GM18502 (cell line): ENCODE measurements around the gene MSX1.

Experiments used
- ATAC-seq: cut with Tn5 transposase; IDR thresholded peaks from one replicate; pipeline ENCODE4 v1.9.1; 2021; ENCODE audit warnings: mild to moderate bottlenecking; ENCODE audit not compliant: unreplicated experiment, poor library complexity

Gene MSX1

DNA sequence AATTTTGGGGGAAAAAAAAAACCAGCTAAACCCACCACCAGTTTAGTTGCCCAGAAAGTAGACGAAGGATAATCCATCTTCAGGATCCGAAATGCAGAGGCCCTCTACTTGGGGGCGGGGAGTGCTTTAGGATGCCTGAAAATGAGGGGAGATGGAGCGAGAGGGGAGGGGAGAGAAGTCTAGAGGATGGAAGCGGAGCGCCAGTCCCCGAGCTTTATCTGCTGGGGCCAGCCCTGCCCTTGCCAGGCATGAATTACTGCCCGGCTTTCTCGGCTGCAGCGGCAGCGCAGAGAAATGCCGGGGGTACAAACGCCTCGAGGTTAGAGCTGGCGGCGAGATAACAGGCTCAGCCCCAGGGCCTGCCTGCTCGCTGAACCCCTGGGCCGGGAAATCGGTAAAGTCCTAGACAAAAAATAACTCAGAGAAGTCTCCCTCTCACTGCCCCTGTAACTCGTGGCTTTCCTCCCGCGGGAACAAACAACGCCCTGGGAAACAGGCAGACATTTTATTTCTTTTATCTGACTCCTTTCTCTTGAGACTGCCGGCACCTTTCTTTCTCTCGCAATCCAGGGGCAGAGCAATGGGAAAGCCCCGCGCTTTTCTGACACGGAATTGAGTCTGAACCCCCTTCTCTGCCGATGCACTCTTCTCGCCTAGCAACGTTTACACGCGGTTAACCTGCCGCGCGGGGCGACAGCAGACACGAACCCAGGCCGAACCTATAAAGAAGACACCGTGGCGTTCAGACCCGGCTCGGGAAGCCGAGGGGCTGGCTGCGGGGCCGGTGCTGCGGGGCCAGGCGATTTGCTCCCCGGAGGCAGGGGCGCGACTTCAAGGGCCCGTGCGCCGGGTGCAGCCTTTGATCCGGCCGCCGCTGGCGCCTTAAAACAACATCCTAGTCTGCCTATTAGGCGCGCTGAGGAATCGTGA, 3.1 kb upstream of the MSX1 start:
- ATAC-seq, result no peak

DNA sequence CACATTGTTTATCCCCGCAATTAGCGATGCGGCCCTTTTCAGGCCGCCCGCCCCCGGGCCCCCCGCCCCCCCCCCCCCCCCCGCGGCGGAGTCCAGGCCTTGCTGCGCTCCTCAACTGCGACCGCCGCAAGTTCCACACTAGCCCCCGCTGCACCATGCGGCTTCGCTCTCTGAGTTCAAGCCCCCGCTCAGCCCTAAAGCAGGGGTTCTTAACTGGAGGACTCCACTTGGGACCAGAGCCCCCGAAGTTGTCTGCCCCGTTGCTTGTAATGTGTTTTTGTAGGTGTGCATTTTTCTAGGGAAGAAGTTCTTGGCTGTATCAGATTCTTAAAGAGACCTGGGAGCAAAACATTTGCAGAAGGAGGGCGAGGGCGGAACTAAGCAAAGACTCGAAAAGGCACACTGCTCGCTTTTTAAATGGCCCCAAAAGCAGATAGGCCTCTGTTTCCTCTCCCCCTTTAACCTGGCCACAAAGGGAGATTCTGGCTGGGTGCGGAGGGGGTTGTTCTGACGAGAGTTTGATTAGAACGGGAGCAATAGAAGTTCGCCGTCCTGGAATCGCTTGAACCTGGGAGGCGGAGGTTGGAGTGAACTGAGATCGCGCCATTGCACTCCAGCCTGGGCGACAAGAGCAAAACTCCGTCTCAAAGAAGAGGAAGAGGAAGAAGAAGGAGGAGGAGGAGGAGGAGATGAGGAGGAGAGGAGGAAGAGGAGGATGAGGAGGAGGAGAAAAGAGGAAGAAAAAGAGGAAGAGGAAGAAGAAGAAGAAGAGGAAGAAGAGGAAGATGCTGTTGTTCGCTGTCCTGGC, 2.3 kb upstream of the MSX1 start:
- ATAC-seq, result no peak

DNA sequence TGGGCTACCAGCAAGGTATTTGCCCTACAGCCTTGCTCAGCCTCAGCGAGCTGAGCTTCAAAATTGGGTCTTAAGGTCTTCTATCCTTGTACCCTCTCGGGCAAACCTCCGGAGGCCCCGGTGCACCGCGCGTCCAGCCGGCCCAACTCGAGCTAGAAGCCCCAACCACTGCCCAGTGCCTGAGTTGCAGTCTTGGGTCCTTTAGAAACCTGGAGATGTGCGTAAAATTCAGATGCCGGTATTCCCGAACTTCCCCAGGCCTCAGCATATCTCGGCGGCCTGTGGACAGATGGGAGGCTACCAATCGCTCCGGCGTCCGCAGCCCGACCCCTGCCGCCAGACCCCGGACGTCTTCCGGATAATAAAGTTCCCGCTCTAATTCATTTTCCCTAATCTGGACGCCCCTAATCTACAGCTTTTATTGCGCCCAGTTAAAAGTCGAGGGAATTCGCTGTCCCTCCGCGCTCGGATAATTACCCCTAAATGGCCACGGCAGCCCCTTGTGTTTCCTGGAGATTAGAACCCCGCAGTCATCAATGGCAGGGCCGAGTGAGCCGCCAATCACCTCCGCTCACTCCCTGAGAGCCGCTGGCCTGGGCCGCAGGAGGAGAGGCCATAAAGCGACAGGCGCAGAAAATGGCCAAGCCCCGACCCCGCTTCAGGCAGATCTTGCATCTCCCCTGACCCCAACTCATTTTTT, 1.5 kb upstream of the MSX1 start:
- no peak for ATAC-seq

DNA sequence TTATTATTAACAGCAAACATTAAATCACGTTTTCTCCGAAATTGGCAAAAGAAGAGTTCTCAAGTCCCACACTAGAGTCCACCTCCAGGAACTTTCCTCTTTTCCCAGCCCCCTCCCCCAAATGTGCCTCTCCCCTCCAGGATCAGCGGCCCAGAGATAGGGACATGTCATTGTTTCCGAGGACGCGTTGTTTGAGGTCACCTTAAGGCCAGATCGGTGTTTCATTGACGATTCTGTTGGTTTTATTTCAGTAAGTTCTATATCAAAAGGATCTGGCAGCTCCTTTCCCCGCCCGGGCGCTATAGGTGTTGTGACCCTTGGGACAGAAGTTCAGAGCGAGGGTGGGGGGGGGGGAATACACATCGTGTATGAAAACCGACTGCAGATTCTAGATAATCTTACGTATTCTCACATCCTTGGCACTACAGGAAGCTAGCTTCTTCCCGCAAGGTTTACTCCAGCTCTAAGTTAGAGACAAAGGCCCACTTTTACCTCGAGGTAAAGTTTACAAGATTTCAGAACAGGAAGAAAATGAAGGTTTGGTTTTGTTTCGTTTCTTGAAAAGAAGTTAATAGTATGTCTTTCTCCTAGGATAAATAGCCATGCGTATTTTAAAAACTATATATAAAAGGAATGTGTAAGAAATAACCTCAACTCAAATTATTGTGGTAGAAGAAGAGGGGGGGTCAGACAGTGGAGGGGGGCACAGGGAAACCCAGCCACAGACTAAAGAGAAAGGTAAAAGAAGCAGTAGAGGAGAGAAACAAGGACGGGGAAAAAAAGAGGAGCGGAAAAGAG, 739 bp upstream of the MSX1 start:
- no peak for ATAC-seq

DNA sequence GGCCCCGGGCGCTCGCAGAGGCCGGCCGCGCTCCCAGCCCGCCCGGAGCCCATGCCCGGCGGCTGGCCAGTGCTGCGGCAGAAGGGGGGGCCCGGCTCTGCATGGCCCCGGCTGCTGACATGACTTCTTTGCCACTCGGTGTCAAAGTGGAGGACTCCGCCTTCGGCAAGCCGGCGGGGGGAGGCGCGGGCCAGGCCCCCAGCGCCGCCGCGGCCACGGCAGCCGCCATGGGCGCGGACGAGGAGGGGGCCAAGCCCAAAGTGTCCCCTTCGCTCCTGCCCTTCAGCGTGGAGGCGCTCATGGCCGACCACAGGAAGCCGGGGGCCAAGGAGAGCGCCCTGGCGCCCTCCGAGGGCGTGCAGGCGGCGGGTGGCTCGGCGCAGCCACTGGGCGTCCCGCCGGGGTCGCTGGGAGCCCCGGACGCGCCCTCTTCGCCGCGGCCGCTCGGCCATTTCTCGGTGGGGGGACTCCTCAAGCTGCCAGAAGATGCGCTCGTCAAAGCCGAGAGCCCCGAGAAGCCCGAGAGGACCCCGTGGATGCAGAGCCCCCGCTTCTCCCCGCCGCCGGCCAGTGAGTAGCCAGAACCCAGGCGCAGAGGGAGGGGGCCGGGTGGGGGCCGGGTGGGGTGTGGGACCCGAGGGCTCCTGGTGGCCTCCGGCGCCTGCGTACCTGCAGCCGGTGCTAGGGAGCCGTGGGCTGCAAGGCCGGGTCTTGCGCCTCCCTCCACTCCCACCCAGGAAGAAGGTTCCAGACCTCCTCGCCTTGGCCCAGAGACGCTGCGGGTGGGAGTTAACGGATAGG, 534 bp downstream of the MSX1 start:
- ATAC-seq, result peak; percentile 36

DNA sequence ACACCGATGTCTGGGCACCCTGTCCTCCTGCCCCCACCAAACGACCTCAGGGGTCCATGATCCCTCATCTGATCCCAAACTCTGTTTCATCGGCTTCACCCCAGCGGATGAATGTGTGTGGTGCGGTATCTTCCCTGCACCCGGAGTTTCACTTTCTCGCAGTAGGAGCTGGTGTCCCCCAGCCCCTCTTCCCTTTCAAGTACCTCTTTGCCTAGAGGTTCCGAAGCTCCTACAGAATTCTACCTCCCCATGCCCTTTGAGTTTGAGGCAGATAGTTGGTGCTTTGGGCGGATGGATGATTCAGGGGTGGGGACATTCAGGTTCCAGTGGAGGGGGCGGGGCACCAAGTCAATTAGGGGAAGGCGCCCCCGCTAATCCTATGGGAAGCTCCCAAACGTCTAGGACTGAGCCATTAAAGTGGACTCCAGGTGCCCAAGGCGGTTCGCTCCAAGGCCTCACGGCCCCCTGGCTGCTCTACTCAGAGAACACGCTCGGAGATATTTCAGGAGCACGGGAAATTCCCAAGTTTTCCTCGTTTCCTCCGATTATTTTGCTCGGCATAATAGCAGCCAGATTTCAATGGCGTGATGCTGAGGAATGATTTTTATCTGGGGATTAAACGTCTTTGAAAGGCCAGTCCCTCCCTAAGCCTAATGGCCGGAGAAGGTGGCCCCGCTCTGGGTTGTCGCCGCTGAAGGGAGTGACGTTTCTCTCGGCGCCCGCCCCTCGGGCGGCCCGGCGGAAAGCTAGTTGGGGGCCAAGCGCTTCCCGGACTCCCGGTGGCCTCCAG, 1.3 kb downstream of the MSX1 start:
- no peak for ATAC-seq

DNA sequence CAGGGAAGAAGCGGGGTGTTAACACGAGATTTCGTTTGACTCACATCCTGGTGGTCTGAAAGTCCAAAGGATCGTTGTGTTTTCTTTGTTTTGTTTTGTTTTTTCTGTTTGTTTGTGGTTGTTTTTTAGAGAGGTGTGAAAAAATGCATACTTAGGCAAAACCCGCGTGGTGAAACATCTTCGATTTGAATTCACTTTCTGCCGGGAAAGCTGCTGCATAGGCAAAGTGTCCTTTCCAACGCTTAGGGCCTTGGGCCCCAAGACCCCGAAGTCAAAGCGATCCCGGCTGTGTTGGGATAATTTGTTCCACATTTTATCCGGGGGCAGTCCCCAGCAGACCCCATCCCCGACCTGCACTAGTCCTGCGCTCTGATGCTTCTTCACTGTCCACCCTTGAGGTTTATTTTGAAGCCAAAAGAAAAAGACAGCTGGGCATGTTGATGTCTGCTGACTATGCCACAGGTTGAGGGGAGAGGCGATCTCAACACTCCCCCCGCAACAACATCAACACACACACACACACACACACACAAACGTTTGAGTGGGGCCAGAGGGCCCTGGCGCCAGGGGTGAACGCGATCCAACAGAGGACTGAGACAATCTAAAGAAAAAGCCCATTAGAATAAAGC, 2.0 kb downstream of the MSX1 start:
- ATAC-seq, result no peak

DNA sequence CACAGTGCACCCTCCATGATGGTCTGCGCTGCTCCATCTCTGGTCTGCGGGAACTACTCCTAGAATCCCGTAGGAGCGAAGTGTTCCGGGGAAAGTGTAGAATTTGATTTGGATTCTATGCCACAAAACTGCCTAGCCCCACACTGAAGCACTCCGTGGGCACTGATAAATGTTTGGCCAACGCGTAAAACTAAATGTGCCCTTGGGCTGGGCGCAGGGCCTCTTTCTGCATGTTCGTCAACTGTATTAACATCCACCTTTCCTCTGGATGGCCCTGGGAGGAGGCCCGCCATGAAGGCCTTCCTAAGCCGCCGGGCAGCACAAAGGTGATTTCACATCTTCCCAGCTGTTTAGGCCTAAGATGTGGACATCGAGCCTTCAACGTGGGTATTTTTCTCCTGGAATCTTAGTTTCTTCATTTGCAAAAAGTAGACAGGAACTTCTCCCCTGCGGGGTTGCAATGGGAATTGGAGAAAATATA, 2.6 kb downstream of the MSX1 start:
- no peak for ATAC-seq

DNA sequence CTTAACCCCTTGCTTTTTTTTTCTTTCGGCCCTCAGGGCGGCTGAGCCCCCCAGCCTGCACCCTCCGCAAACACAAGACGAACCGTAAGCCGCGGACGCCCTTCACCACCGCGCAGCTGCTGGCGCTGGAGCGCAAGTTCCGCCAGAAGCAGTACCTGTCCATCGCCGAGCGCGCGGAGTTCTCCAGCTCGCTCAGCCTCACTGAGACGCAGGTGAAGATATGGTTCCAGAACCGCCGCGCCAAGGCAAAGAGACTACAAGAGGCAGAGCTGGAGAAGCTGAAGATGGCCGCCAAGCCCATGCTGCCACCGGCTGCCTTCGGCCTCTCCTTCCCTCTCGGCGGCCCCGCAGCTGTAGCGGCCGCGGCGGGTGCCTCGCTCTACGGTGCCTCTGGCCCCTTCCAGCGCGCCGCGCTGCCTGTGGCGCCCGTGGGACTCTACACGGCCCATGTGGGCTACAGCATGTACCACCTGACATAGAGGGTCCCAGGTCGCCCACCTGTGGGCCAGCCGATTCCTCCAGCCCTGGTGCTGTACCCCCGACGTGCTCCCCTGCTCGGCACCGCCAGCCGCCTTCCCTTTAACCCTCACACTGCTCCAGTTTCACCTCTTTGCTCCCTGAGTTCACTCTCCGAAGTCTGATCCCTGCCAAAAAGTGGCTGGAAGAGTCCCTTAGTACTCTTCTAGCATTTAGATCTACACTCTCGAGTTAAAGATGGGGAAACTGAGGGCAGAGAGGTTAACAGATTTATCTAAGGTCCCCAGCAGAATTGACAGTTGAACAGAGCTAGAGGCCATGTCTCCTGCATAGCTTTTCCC, 3.4 kb downstream of the MSX1 start:
- no peak for ATAC-seq

DNA sequence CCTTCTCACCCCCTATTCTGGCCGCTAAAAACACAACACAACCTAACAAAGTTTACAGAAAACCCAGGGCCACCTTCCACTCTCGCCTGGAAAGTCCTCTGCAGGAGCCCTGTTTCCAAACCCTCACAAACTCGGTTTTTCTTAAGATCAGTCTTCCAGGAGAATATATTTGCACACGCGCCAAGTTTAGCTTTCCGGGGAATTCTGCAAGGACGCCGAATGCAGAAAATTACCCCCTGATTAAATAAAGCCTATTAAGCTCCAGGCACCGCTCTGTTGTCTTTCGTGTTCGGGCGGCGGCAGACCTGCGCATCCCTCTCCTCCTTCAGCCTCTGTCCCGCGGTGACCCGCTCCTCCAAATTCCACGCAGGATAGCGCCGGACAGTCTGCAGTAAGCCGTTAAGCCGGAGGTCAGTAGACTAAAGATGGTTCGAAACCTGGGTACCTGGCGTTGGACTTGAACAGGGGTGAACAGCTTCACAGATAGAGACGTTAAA, 5.0 kb downstream of the MSX1 start:
- ATAC-seq, result no peak

DNA sequence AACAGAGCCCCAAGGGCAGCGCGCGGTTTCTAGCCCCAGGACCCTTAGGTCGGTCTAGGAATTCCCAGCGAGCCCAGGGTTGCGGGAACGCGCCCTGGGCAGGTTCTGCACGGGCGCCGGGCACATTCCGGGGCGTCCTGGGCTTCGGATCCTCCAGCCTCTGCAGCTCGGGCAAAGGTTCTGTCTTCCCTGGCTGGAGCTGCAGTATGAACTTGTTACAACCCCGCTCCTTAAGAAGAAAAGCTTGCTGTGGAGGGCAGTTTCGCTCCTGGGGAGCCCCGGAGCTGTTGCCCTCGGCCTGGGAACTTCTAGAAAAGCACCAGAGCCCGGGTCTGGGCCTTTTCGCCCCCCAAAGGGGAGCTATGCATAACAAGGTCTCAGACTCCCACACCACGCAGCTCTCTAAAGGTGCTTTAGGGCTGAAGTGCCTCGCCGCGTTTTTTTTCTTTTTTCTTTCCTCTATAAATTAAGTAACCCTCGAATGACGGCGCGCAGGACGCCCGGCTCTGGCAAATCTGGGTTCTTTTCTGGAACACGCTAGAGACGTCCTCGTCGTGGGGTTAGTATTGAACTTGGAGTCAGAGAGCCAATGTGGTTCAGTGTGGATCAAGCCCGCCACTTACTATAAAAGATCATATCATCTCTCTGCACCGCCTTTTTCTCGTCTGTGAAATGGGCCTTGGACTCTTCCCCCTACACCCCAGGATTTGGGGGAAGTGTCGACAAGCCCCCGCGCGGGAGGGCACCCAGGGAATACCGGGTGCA, 5.7 kb downstream of the MSX1 start:
- ATAC-seq, result no peak

DNA sequence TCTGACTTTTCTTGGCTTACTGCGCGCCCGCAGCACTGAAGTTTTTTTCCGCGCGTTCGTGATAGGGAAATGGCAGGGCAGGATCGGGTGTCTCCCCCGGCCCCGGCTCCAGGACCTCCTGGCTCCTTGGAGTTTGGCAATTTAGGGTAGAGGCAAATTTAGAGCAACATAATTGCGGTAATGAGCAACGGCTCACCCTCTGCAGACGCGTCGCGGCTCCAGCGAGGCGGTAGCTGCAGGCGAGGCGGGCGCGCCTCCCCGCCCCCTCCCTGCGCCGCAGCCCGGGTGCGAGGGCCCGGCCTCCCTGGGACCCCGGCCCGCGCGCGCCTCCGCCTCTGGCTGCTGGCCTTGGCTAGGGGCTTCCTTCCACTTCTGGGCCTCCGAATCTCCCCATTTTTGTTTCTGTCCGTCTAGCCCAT, 6.2 kb downstream of the MSX1 start:
- ATAC-seq, result no peak

DNA sequence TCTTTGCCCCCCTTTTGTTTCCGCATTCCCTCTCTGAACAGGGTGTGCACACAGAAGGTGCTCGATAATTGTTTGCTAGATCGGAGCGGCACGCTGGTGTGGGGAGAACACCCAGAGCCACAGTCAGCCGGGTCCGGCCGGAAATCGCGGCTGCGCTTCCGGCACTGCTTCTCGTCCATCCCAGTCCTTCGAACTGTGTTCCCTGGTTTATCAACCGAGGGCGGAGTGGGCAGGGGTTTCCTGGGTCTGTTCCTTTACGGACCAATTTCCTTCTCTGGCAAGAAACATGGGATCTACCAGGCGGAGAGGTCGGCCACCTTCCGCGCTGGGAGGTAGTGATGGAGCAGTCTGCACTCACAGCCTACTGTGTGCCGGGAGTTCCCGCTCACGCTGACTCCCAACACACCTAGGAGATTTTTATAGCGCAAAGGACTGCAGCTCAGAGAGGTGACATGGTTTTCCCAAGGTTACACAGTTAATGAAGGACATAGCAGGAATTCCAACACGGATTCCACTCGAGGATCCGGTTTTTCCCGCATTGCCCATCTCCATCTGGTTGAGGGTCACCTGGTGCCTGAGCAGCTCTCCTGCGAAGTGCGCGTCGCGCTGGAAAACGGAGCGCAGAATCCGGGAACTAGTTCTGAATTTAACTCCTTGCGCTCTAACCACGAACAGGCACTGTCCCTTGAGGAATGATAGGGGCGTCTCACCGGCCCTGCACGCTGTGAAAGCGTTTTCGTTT, 6.8 kb downstream of the MSX1 start:
- ATAC-seq, result no peak

DNA sequence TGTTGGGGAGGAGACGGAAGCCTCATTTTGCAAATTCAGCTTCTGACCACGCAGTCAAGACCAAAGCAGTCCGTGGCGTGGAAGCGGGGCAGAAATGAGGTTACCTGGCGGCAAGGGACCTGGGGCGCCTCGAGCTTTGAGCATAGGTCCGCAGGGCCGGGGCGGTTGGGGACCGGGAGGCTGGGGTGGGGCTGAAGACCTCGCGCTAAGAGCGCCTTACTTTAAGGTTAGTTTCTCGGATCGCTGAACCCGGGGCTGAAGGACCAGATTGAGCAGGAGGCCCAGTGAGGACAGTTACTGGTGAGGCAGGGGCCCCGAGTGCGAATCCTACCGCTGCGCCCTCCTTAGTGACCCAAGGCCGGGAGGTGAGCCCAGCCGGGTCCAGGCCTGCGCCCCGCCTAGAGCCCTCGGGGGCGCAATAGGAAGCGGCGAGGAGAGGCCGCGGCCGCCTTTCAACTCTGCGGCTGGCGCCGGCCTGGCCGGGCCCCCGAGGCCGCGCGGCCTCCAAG, 7.5 kb downstream of the MSX1 start:
- ATAC-seq, result no peak

DNA sequence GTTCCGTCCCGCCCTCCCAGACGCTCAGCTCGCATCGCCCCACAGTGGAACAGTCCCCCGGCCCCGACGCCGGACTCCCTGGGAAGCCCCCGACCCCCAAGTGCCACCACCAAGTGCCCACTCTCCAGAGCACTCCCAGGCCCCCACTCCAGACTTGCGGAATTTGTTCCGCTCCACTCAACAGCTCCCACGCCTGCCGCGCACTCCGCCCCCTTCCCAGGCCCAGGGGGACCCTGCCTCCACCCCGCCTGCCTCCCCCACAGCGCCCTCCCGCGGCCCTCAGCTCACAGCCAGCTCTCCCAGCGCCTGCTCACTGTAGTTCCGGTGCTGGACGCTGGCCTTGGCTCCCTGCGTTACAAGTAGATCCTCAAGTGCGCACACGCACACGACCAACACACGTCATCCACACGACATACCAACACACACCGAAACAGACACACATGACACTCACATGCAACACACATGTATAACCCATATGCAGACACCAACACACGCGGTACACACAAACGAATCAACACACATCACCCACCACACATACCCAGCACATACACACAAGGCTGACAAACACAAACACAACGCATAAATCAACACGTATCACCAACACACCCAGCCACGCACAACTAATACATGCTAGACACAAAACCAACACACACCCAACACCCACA, 8.0 kb downstream of the MSX1 start:
- no peak for ATAC-seq
